Chondrocyte (in vitro differentiated cells): ENCODE measurements around the gene BICD2. TPM values are rescaled to one million over a fixed set of nuclear protein-coding genes. Genes with fewer than 3 reads are reported as not detected.
A peak's percentile ranks its signal among the peaks of the same experiment; 100 is the strongest.

ENCODE experiments used
- DNase-seq: peaks from one replicate; pipeline ENCODE4 v3.0.0; 2021; ENCODE audit warnings: mixed read lengths, low spot score
- H3K27ac Mint-ChIP-seq: one replicate; pipeline ENCODE4 v1.8.0; 2021; ENCODE audit warnings: mild to moderate bottlenecking, moderate library complexity, mixed read lengths; ENCODE audit not compliant: unreplicated experiment
- H3K27me3 Mint-ChIP-seq: 2 replicates; pipeline ENCODE4 v1.8.0; 2021; ENCODE audit warnings: low read depth, mixed read lengths
- H3K36me3 Mint-ChIP-seq: 2 replicates; pipeline ENCODE4 v1.8.0; 2021; ENCODE audit warnings: low read depth, mixed read lengths
- H3K4me1 Mint-ChIP-seq: 2 replicates; pipeline ENCODE4 v1.8.0; 2021; ENCODE audit warnings: low read depth, mild to moderate bottlenecking, mixed read lengths
- H3K4me3 Mint-ChIP-seq: one replicate; pipeline ENCODE4 v1.8.0; 2021; ENCODE audit warnings: mild to moderate bottlenecking, moderate library complexity, mixed read lengths; ENCODE audit not compliant: unreplicated experiment
- H3K9me3 Mint-ChIP-seq: 2 replicates; pipeline ENCODE4 v1.8.0; 2021; ENCODE audit warnings: low read depth, mixed read lengths
- total RNA-seq: library from RNA; stranded (reverse); gene quantifications from 3 replicates; pipeline ENCODE4 v1.2.1, GENCODE V29; 2021
- TF ChIP-seq, protein P1 (sequence below): fragments of 200-600 bp; sonication (generic); IDR thresholded peaks from 2 replicates; pipeline ENCODE4 v1.5.0; 2021; ENCODE audit warnings: antibody characterized with exemption, mild to moderate bottlenecking, moderate library complexity

BICD2 gene
- total RNA-seq, 1 donor from 2014 or later, result 41.9 TPM

DNA sequence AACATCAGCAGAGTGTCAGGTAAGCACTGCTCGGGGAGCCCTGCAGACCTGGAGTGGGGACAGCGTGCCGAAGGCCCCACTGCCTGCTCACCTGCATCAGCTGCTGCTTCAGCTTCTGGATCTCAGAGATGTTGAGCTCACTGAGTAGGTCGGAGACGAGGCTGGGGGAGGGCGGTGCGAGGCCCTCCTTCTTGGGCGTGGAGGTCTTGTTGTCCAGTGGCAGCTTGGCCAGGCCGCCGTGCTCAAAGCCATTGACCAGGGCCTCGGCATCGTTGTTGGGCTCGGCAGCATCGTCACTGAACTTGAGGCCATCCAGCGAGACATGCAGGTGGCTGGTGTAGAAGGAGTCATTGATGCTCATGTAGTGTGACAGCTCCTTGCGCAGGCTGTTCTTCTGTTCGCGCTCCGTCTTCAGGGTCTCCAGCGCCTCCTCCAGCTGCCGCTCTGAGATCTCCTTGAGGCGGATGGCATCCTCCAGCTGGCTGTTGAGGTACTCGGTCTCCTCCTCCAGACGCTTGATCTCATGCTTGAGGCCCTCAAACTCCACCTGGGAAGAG is 44.3 kb downstream of the BICD2 start:
- H3K4me3 Mint-ChIP-seq, result no peak overlapping the region

DNA sequence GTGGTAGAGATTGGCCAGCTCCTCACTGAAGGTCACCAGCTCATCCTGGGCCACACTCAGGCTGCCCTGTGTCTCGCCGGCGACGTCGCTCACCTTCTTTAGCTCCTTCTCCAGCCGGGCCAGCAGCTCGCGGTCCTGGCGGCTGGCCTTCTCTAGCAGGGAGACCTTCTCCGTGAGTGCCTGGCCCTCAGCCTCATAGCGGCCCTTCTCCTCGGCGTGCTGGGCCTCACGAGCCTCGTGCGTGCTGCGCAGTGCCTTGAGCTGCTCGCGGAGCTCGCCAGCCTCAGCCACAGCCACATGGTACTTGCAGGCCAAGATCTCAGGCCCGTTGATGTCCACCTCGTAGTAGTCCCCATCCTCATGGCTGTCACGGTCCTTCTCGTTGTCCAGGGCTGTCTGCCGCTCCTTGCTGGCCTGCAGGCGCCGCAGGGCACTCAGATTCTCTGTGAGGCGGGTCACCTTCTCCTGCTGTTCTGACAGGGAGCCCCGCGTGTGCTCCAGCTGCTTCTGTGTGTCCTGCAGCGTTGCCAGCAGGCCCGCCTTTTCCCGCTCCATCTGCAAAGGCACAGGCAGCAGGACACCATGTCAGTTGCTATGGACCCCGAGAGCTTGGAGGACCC is 45.5 kb downstream of the BICD2 start:
- peaks cover 3% of the 10 kb centered on the region for H3K4me1 Mint-ChIP-seq
- peaks cover 28% of the 10 kb centered on the region for H3K36me3 Mint-ChIP-seq
- no peak for DNase-seq
- H3K27ac Mint-ChIP-seq, result no peak overlapping the region
- no peak overlapping the region for H3K4me3 Mint-ChIP-seq
- TF ChIP-seq, protein P1, sequence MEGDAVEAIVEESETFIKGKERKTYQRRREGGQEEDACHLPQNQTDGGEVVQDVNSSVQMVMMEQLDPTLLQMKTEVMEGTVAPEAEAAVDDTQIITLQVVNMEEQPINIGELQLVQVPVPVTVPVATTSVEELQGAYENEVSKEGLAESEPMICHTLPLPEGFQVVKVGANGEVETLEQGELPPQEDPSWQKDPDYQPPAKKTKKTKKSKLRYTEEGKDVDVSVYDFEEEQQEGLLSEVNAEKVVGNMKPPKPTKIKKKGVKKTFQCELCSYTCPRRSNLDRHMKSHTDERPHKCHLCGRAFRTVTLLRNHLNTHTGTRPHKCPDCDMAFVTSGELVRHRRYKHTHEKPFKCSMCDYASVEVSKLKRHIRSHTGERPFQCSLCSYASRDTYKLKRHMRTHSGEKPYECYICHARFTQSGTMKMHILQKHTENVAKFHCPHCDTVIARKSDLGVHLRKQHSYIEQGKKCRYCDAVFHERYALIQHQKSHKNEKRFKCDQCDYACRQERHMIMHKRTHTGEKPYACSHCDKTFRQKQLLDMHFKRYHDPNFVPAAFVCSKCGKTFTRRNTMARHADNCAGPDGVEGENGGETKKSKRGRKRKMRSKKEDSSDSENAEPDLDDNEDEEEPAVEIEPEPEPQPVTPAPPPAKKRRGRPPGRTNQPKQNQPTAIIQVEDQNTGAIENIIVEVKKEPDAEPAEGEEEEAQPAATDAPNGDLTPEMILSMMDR, result no peak
- H3K27me3 Mint-ChIP-seq, result no peaks in the 10 kb centered on the region
- no peaks in the 10 kb centered on the region for H3K9me3 Mint-ChIP-seq

More for the DNA sequence above, 44.3 kb downstream of the BICD2 start:
- TF ChIP-seq, protein P1, result no peak
- DNase-seq, result no peak
- Mint-ChIP-seq H3K27me3 (no peaks in the 10 kb centered on the region), H3K9me3 (no peaks in the 10 kb centered on the region), H3K27ac (no peak overlapping the region), H3K36me3 (peaks cover 26% of the 10 kb centered on the region), H3K4me1 (peaks cover 6% of the 10 kb centered on the region)

DNA sequence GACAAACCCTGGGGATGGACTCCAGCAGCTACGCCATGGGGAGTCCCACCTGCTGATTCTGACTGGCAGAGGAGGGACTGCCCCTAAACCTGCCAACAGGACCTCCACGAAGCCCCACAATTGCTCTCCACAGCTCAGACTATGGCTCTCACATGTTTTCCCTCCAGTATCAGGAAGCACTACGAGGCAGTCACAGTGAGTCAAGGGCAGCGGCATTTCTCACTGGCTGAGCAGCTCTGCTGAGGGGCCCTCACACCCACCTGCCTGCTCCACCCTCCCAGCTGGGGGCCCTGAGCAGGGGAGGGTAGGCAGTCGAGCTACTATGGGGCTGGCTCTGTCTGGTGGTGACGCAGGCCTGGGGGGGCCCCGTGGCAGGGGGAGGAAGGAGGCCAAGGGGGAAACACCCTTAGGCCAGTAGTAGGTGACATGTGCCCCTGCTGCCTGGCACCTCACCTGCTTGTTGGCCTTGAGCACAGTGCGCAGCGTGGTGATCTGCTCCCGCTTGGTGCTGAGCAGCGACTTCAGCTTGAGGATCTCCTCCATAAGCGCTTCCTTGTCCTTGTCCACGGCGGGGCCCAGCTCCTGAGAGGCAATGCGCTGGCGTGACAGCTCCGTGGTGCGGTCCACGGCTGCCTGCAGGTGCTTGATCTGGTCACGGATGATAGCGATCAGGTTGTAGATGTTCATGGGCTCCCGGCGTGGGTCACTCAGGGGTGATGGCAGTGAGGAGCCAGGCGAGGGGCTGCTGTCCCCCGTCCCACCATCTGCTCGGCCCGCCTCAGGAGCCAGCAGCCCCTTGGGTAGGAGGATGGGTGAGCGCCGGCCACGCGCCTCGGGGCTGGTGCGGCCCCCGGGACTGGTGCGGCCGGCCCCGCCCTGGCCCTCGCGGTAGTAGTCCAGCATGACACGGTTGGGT is 46.3 kb downstream of the BICD2 start:
- no peak overlapping the region for H3K4me3 Mint-ChIP-seq
- no peak overlapping the region for H3K27ac Mint-ChIP-seq
- TF ChIP-seq, protein P1, result no peak
- no peaks in the 10 kb centered on the region for H3K4me1 Mint-ChIP-seq
- peaks cover 31% of the 10 kb centered on the region for H3K36me3 Mint-ChIP-seq
- H3K27me3 Mint-ChIP-seq, result no peaks in the 10 kb centered on the region
- DNase-seq, result peak; percentile 92
- H3K9me3 Mint-ChIP-seq, result no peaks in the 10 kb centered on the region

DNA sequence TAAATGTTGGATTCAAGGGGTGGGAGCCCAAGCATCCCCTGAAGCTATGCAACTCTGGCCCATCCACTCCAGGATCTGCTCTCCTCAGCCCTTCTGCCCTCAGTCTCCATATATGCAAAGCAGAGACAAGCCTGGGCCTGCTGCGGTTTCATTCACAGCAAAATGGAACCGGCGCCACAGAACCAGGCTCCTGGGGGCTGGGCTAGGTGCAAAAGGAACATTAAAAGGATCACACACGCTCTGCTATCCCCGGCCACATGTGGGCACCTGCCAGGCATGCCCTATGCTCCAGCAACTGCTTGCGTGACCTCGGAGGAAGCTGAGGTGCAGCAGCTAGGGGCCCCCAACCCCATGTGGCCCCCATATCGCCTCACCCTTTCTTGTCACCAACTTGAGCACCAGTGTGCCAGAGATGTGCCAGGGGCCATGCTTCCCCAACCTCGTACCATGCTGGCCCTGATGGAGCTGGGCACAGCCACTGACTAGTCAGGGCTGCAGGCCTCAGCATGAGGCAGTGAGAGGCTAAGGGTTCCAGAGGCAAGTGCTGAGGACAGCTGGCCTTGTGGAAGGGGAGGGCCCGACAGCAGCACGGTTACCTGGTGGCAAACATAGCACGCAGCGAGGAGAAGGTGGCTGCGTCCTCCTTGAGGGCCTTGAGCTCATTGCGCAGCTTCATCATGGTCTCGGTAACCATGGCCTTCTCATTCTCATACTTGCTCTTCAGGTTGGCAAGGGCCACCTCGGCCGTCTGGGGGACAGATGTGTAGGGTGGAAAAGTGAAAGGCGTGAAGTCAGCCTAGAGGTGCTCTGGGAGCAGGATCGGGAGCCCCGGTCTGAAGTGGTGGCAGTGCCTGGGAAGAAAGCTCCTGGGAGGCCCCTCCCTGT is 47.2 kb downstream of the BICD2 start:
- DNase-seq, result no peak
- TF ChIP-seq, protein P1, result no peak
- no peak overlapping the region for H3K4me3 Mint-ChIP-seq
- no peak overlapping the region for H3K27ac Mint-ChIP-seq
- H3K27me3 Mint-ChIP-seq, result no peaks in the 10 kb centered on the region
- H3K9me3 Mint-ChIP-seq, result no peaks in the 10 kb centered on the region
- H3K36me3 Mint-ChIP-seq, result peaks cover 34% of the 10 kb centered on the region
- no peaks in the 10 kb centered on the region for H3K4me1 Mint-ChIP-seq
